ENCODE data around the gene KLC1. TPM values are rescaled to one million over a fixed set of nuclear protein-coding genes. Genes with fewer than 3 reads are reported as not detected.

KLC1 gene
- total RNA-seq, 1 donor from 2014 or later: 238 TPM

DNA sequence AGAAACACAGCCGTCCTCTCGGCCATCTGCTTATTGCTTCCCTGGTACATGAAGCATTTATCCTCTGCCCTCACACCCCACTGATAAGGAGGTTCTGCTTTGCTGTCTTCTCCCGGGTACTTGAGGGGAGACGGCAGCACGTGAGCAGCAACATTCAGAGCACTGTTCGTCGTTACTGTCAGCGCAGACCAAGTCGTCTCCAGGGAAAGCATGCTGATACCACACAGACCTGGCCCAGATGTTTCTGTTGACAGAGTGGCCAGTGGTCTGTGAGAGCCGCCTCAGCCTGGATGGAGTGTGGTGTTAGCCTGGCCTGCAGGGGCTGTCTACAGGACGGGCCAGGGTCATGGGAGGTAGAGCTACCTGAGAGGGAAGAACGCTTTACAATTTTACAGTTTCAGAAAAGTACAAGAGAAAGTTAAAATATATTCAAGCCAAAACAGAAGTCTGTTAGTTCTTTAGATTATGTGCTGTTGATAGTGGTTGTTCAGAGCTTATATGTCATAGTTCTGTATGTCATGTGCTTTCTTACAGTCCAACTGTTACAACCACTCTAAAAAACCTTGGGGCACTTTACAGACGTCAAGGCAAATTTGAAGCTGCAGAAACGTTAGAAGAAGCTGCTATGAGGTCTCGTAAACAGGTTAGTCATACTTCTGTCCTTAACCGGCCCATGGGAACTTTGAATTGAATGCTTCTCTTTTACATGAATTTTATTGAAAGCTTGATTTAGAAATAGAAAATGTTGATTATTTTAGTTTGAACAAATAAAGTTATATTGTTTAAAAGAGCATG lies 48.1 kb downstream of the KLC1 start:
- H3K36me3 Mint-ChIP-seq (ENCODE audit: low read depth, unreplicated experiment): peaks cover 18% of the 10 kb centered on the region
- H3K27ac ChIP-seq (ENCODE audit: low read depth, low read length): no peak overlapping the region
- no peaks in the 10 kb centered on the region for H3K4me1 Mint-ChIP-seq (ENCODE audit: low read depth, unreplicated experiment)
- no peak overlapping the region for H3K4me3 Mint-ChIP-seq (ENCODE audit: unreplicated experiment)
- no peak for FAIRE-seq
- H3K9me3 Mint-ChIP-seq (ENCODE audit: unreplicated experiment): no peaks in the 10 kb centered on the region
- peak overlapping the region; percentile 27 for H3K27ac Mint-ChIP-seq (ENCODE audit: unreplicated experiment)
- H3K9me3 ChIP-seq (ENCODE audit: insufficient read depth, low read depth, low read length): no peaks in the 10 kb centered on the region
- H3K9ac ChIP-seq (ENCODE audit: low read length): no peak overlapping the region
- H4K20me1 ChIP-seq (ENCODE audit: insufficient read depth, low read length): peaks cover 56% of the 10 kb centered on the region
- no peaks in the 10 kb centered on the region for H3K27me3 ChIP-seq (ENCODE audit: insufficient read depth, low read length)
- no peak for TF ChIP-seq EZH2 (IDR thresholded peaks at IDR 0.05; ENCODE audit: insufficient read depth, low read length)
- TF ChIP-seq, protein P1, sequence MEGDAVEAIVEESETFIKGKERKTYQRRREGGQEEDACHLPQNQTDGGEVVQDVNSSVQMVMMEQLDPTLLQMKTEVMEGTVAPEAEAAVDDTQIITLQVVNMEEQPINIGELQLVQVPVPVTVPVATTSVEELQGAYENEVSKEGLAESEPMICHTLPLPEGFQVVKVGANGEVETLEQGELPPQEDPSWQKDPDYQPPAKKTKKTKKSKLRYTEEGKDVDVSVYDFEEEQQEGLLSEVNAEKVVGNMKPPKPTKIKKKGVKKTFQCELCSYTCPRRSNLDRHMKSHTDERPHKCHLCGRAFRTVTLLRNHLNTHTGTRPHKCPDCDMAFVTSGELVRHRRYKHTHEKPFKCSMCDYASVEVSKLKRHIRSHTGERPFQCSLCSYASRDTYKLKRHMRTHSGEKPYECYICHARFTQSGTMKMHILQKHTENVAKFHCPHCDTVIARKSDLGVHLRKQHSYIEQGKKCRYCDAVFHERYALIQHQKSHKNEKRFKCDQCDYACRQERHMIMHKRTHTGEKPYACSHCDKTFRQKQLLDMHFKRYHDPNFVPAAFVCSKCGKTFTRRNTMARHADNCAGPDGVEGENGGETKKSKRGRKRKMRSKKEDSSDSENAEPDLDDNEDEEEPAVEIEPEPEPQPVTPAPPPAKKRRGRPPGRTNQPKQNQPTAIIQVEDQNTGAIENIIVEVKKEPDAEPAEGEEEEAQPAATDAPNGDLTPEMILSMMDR (IDR thresholded peaks at IDR 0.05; ENCODE audit: insufficient read depth, low read depth, low read length): no peak
- H3K4me2 ChIP-seq (ENCODE audit: low read length): no peak overlapping the region
- no peak overlapping the region for H3K4me3 ChIP-seq (ENCODE audit: insufficient read depth, low read depth, low read length)
- DNase-seq (ENCODE audit: low read depth): no peak
- no peaks in the 10 kb centered on the region for H3K4me1 ChIP-seq (ENCODE audit: insufficient read depth, low read length)
- H3K27me3 Mint-ChIP-seq (ENCODE audit: low read depth, unreplicated experiment): no peaks in the 10 kb centered on the region
- peaks cover 81% of the 10 kb centered on the region for H3K36me3 ChIP-seq (ENCODE audit: insufficient read depth, low read length)
- H3K79me2 ChIP-seq (ENCODE audit: insufficient read depth, low read length): peaks cover 24% of the 10 kb centered on the region
- H2AFZ ChIP-seq (ENCODE audit: low read depth, low read length): no peak overlapping the region

DNA sequence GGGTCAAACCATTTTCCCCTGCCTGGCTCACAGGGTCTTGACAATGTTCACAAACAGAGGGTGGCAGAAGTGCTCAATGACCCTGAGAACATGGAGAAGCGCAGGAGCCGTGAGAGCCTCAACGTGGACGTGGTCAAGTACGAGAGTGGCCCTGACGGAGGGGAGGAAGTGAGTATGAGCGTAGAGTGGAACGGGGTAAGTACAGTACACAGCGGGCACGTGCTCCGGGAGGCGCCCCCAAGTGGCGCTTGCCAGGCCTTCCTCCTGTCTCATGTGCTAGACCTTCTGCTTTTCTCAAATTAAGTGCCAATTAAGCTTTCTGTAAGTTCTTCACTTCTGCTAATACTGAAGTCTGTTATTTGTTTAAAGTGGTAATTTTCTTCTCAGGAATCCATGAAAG lies 50.3 kb downstream of the KLC1 start:
- Mint-ChIP-seq H3K9me3 (ENCODE audit: unreplicated experiment) (no peaks in the 10 kb centered on the region), H3K4me3 (ENCODE audit: unreplicated experiment) (no peak overlapping the region), H3K4me1 (ENCODE audit: low read depth, unreplicated experiment) (no peaks in the 10 kb centered on the region), H3K27ac (ENCODE audit: unreplicated experiment) (no peak overlapping the region), H3K27me3 (ENCODE audit: low read depth, unreplicated experiment) (no peaks in the 10 kb centered on the region), H3K36me3 (ENCODE audit: low read depth, unreplicated experiment) (peaks cover 12% of the 10 kb centered on the region)
- H3K4me3 ChIP-seq (ENCODE audit: insufficient read depth, low read depth, low read length): no peak overlapping the region
- H3K79me2 ChIP-seq (ENCODE audit: insufficient read depth, low read length): peaks cover 41% of the 10 kb centered on the region
- H3K4me2 ChIP-seq (ENCODE audit: low read length): no peak overlapping the region
- FAIRE-seq (no peak), DNase-seq (ENCODE audit: low read depth) (peak; percentile 10)
- H4K20me1 ChIP-seq (ENCODE audit: insufficient read depth, low read length): peaks cover 62% of the 10 kb centered on the region
- TF ChIP-seq, protein P1 (IDR thresholded peaks at IDR 0.05; ENCODE audit: insufficient read depth, low read depth, low read length): peak; percentile 47
- TF ChIP-seq EZH2 (IDR thresholded peaks at IDR 0.05; ENCODE audit: insufficient read depth, low read length): no peak
- H3K27ac ChIP-seq (ENCODE audit: low read depth, low read length): no peak overlapping the region
- H2AFZ ChIP-seq (ENCODE audit: low read depth, low read length): no peak overlapping the region
- H3K27me3 ChIP-seq (ENCODE audit: insufficient read depth, low read length): no peaks in the 10 kb centered on the region
- H3K9ac ChIP-seq (ENCODE audit: low read length): peak overlapping the region; percentile 21
- H3K9me3 ChIP-seq (ENCODE audit: insufficient read depth, low read depth, low read length): no peaks in the 10 kb centered on the region
- no peaks in the 10 kb centered on the region for H3K4me1 ChIP-seq (ENCODE audit: insufficient read depth, low read length)
- peaks cover 77% of the 10 kb centered on the region for H3K36me3 ChIP-seq (ENCODE audit: insufficient read depth, low read length)
